ENCODE results near the gene BRD9.
"Not testable (repeated sequence)": the region's sequence is repeated elsewhere in the genome, so short reads cannot be mapped to it uniquely, and the experiment has no call there.

Gene BRD9

GRCh38 chr5:922436-923280, 30.1 kb upstream of the BRD9 start:
- no peak for DNase-seq

GRCh38 chr5:921456-922435, 29.1 kb upstream of the BRD9 start:
- DNase-seq: no peak

GRCh38 chr5:920321-920720, 27.7 kb upstream of the BRD9 start:
- DNase-seq: no peak

GRCh38 chr5:919356-920000, 26.9 kb upstream of the BRD9 start:
- no peak for DNase-seq

- DNase-seq: not testable (repeated sequence)
Measured at GRCh38 chr5:918717-919116, 26.1 kb upstream of the BRD9 start.

- no peak for DNase-seq
Measured at GRCh38 chr5:916441-917293, 24.1 kb upstream of the BRD9 start.

- DNase-seq: no peak
Measured at GRCh38 chr5:915946-916345, 23.3 kb upstream of the BRD9 start.

GRCh38 chr5:915346-915745, 22.7 kb upstream of the BRD9 start:
- DNase-seq: not testable (repeated sequence)

- no peak for DNase-seq
Measured at GRCh38 chr5:914612-915011, 22.0 kb upstream of the BRD9 start.

- no peak for DNase-seq
Measured at GRCh38 chr5:914174-914573, 21.6 kb upstream of the BRD9 start.

- no peak for DNase-seq
Measured at GRCh38 chr5:912280-913091, 19.9 kb upstream of the BRD9 start.

GRCh38 chr5:911601-912000, 19.0 kb upstream of the BRD9 start:
- no peak for DNase-seq

GRCh38 chr5:910769-911160, 18.2 kb upstream of the BRD9 start:
- no peak for DNase-seq

GRCh38 chr5:909994-910768, 17.6 kb upstream of the BRD9 start:
- DNase-seq: no peak

GRCh38 chr5:909086-909485, 16.5 kb upstream of the BRD9 start:
- no peak for DNase-seq

- no peak for DNase-seq
Measured at GRCh38 chr5:908172-908571, 15.6 kb upstream of the BRD9 start.

GRCh38 chr5:907366-907910, 14.8 kb upstream of the BRD9 start:
- DNase-seq: no peak

- DNase-seq: no peak
Measured at GRCh38 chr5:905139-905642, 12.6 kb upstream of the BRD9 start.

- DNase-seq: no peak
Measured at GRCh38 chr5:903756-904096, 11.1 kb upstream of the BRD9 start.
